Suprapubic skin (tissue), 4 donors: ENCODE results near the gene HOXB3. TPM values are rescaled to one million over a fixed set of nuclear protein-coding genes. Genes with fewer than 3 reads are reported as not detected.
"Not testable (repeated sequence)": the region's sequence is repeated elsewhere in the genome, so short reads cannot be mapped to it uniquely, and the experiment has no call there.

Experiments used
- DNase-seq, 2 donors: peaks; one replicate each; pipeline ENCODE4 v3.0.0-alpha.2; 2019; ENCODE audit warnings: low spot score in 2 of 2
- H3K27ac ChIP-seq: fragments of 200-600 bp; sonication (generic); one replicate; pipeline ENCODE4 v1.5.1; 2019
- H3K27me3 ChIP-seq: fragments of 200-600 bp; sonication (generic); one replicate; pipeline ENCODE4 v1.5.1; 2019
- H3K36me3 ChIP-seq: fragments of 200-600 bp; sonication (generic); one replicate; pipeline ENCODE4 v1.5.1; 2019
- H3K4me1 ChIP-seq: fragments of 200-600 bp; sonication (generic); one replicate; pipeline ENCODE4 v1.5.1; 2019
- H3K4me3 ChIP-seq: fragments of 200-600 bp; sonication (generic); one replicate; pipeline ENCODE4 v1.5.1; 2019; ENCODE audit warnings: mild to moderate bottlenecking
- H3K9me3 ChIP-seq: fragments of 200-600 bp; sonication (generic); one replicate; pipeline ENCODE4 v1.5.1; 2019
- EP300 ChIP-seq: sonication (generic); formaldehyde crosslinking; IDR thresholded peaks from one replicate; pipeline ENCODE4 v1.6.1; 2017; ENCODE audit warnings: antibody characterized with exemption
- POLR2A ChIP-seq, 2 donors: fragments of 450-650 bp; IDR thresholded peaks; one replicate each; pipeline ENCODE4 v1.6.1; 2017; ENCODE audit warnings: antibody characterized with exemption in 2 of 2, mild to moderate bottlenecking in 2 of 2, moderate library complexity in 2 of 2
- POLR2AphosphoS5 ChIP-seq, 3 donors: sonication (generic); formaldehyde crosslinking; IDR thresholded peaks; one replicate each; pipeline ENCODE4 v1.6.1; 2017; ENCODE audit warnings: antibody characterized with exemption in 3 of 3
- WGBS: methylation state at CpG from one replicate; pipeline ENCODE4 v1.1.5; 2018; 5-methylcytosine and 5-hydroxymethylcytosine counted together
- total RNA-seq, 4 donors: library from RNA; depleted of rRNA; stranded (reverse); fragments of >200 nt; gene quantifications; one replicate each; pipeline ENCODE4 v1.1.0, GENCODE V29; 2016
- TF ChIP-seq, protein P1 (sequence below), 2 donors: fragments of 200-600 bp in 1 of 2; fragments of 450-650 bp in 1 of 2; sonication (generic) in 1 of 2; IDR thresholded peaks; one replicate each; pipeline ENCODE4 v1.5.1; 2016 to 2019; ENCODE audit warnings: antibody characterized with exemption in 2 of 2, mild to moderate bottlenecking in 1 of 2, moderate library complexity in 1 of 2

Gene HOXB3
- total RNA-seq, 4 donors from 2014 or later = 2.3 to 20.8 (median 3.9) TPM

DNA sequence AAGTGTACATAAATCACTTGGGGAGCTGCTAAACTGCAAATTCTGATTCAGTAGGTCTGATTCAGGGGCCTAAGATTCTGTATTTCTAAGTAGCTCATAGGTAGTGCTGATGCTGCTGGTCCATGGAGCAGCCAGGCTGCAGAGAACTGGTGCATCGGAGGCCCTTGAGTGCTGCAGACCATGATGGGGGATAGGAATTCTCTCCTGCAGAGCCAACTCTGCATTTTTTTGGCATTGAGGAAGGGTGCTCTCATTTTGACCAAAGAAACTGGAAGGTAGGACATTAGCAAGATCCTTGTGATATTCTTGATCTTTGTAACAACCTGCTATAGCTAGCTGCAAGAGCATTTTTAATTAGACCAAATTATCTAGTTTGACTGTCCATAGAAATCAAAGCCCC lies 49.8 kb downstream of the HOXB3 start:
- no peak for DNase-seq

DNA sequence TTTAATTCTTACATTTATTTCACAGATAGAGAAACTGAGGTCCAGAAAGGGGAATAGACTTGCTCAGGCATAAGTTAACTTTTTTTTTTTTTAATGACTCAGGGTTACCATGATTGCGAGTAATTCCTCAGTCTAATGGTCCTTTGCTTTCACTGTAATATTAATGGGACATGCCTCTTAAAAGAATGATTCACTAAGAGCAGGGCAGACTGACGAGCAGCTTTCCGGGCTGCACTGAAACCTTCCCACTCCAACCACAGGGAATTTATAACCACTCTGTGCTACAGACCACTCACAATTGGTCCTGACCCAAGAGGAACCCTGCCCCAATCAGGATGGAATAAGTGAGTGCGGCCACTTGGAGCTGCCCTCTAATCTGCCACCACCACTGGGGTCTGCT lies 50.9 kb downstream of the HOXB3 start:
- Histone ChIP-seq H3K27ac (no peak overlapping the region), H3K4me3 (no peak overlapping the region), H3K27me3 (peaks cover 4% of the 10 kb centered on the region), H3K4me1 (peaks cover 29% of the 10 kb centered on the region), H3K36me3 (no peaks in the 10 kb centered on the region), H3K9me3 (no peaks in the 10 kb centered on the region)
- DNase-seq = no peak
- 80% methylated on average over 4 of the region's 4 CpGs for WGBS
- TF ChIP-seq EP300 = no peak
- TF ChIP-seq, protein P1, sequence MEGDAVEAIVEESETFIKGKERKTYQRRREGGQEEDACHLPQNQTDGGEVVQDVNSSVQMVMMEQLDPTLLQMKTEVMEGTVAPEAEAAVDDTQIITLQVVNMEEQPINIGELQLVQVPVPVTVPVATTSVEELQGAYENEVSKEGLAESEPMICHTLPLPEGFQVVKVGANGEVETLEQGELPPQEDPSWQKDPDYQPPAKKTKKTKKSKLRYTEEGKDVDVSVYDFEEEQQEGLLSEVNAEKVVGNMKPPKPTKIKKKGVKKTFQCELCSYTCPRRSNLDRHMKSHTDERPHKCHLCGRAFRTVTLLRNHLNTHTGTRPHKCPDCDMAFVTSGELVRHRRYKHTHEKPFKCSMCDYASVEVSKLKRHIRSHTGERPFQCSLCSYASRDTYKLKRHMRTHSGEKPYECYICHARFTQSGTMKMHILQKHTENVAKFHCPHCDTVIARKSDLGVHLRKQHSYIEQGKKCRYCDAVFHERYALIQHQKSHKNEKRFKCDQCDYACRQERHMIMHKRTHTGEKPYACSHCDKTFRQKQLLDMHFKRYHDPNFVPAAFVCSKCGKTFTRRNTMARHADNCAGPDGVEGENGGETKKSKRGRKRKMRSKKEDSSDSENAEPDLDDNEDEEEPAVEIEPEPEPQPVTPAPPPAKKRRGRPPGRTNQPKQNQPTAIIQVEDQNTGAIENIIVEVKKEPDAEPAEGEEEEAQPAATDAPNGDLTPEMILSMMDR (IDR thresholded peaks at IDR 0.05) = no peak
- no peak for TF ChIP-seq POLR2AphosphoS5 (IDR thresholded peaks at IDR 0.05)
- TF ChIP-seq POLR2A (IDR thresholded peaks at IDR 0.05) = no peak

More for the DNA sequence above, 49.8 kb downstream of the HOXB3 start:
- Histone ChIP-seq H3K27ac (no peak overlapping the region), H3K36me3 (no peaks in the 10 kb centered on the region), H3K27me3 (peaks cover 4% of the 10 kb centered on the region), H3K9me3 (no peaks in the 10 kb centered on the region), H3K4me1 (peaks cover 38% of the 10 kb centered on the region), H3K4me3 (no peak overlapping the region)
- 92% methylated on average over 1 of the region's 1 CpG for whole genome bisulfite sequencing
- TF ChIP-seq, protein P1 (IDR thresholded peaks at IDR 0.05) = no peak
- TF ChIP-seq EP300 = no peak
- TF ChIP-seq POLR2AphosphoS5 (IDR thresholded peaks at IDR 0.05) = no peak
- TF ChIP-seq POLR2A (IDR thresholded peaks at IDR 0.05) = no peak

DNA sequence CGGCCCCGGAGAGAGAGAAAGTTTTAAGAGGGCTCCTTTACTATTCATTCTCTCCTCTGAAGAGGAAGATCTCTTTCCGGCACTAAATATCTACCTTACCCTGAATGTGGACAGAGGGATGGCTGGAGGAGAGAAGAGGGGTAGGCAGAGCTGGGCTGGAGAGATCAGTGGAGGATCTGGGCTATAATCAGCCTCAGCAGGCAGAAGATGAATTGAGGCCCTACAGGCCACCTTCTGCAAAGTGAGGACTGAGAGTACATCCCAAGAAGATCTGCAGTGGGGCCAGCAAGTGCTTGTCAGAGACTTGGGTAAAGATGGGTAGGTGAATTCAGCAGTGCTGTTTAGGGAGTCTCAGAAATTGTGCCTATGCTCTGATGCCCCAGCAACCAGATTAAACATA lies 52.7 kb downstream of the HOXB3 start:
- Histone ChIP-seq H3K27ac (no peak overlapping the region), H3K9me3 (no peaks in the 10 kb centered on the region), H3K4me3 (no peak overlapping the region), H3K4me1 (peaks cover 19% of the 10 kb centered on the region), H3K27me3 (no peaks in the 10 kb centered on the region), H3K36me3 (no peaks in the 10 kb centered on the region)
- 98% methylated on average over 3 of the region's 3 CpGs for WGBS
- TF ChIP-seq EP300 (no peak), POLR2A (IDR thresholded peaks at IDR 0.05) (no peak), POLR2AphosphoS5 (IDR thresholded peaks at IDR 0.05) (no peak)
- TF ChIP-seq, protein P1 (IDR thresholded peaks at IDR 0.05) = no peak
- DNase-seq = no peak

DNA sequence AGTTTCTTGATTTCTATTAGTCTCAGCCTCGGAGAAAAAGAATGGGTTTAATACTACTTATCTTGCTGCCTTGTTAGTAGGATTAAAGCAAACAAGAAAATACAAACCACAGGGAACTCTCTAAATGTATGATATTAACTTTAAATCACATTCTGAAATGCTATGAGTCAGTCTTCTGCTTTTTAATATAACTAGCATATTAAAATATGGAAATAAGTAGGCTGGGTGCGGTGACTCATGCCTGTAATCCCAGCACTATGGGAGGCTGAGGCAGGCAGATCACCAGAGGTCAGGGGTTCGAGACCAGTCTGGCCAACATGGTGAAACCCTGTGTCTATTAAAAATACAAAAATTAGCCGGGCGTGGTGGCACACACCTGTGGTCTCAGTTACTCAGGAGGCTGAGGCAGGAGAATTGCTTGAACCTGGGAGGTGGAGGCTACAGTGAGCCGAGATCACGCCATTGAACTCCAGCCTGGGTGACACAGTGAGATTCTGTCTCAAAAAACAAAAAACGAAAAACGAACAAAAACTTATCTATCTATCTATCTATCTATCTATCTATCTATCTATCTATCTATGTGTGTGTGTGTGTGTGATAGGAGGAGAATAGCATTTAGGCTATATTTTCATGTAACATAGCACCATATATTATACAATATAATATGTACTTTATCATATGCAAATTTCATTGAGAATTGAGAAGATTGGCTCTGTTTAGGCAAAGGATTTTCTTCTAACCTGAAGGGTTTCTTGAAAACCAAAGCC lies 54.1 kb downstream of the HOXB3 start:
- H3K9me3 ChIP-seq, H3K36me3 ChIP-seq, DNase-seq, H3K27ac ChIP-seq, H3K4me1 ChIP-seq, H3K27me3 ChIP-seq, H3K4me3 ChIP-seq: not testable (repeated sequence)
- WGBS = 89% methylated on average over 9 of the region's 9 CpGs

DNA sequence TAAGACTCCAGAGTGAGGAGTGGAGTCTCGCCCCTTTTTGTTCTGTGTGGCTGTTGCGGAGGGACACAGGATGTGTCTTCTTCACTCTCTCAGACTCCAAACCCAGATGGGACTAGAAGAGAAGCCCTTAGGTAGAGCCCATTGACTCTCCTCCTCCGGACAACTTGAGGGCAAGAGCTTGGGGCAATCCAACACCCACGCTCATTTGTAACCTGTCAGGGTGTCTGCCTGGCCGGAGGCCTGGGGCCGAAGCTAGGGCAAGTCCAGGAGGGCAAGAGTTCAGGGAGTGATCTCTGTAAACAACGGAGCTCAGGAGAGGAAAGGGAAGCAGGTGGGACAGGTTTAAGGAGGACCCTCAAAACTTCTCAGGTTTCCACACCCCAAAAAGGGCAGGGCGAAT lies 57.8 kb downstream of the HOXB3 start:
- Histone ChIP-seq H3K9me3 (no peaks in the 10 kb centered on the region), H3K27ac (no peak overlapping the region), H3K27me3 (peaks cover 1% of the 10 kb centered on the region), H3K4me1 (peaks cover 16% of the 10 kb centered on the region), H3K36me3 (no peaks in the 10 kb centered on the region), H3K4me3 (no peak overlapping the region)
- no peak for DNase-seq
- WGBS = 94% methylated on average over 8 of the region's 8 CpGs
- TF ChIP-seq, protein P1 (IDR thresholded peaks at IDR 0.05) = no peak
- TF ChIP-seq POLR2A (IDR thresholded peaks at IDR 0.05) (no peak), POLR2AphosphoS5 (IDR thresholded peaks at IDR 0.05) (no peak), EP300 (no peak)

DNA sequence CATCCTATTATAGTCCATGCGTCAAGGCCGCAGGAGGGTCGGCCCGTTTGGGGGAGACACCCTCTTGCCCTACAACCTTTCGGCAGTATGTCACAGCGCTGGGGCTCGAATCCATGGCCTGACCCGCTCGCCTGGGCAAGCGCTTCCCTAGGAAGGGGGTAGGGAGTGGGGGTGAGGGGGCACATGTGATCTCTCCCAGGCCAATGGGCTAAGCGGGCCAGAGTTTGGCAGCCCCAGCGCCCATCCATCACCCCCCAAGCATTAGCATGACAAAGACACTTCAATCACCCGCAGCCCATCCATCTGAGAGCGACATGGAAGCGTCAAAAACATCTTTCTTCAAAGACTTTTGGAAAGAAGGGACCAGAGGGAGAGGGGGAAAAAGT lies 59.2 kb downstream of the HOXB3 start, which contains the start of gene HOXB1:
Gene HOXB1 (minus strand): TSS at position 125 of the 386 bp plus-strand sequence. CDS start 107 bp downstream, at position 18.
- TF ChIP-seq POLR2A (IDR thresholded peaks at IDR 0.05) = no peak
- TF ChIP-seq, protein P1 (IDR thresholded peaks at IDR 0.05) = no peak
- TF ChIP-seq POLR2AphosphoS5 (IDR thresholded peaks at IDR 0.05) = no peak
- TF ChIP-seq EP300 = no peak
- Histone ChIP-seq H3K4me1 (peaks cover 25% of the 10 kb centered on the region), H3K36me3 (no peaks in the 10 kb centered on the region), H3K27me3 (peaks cover 9% of the 10 kb centered on the region), H3K9me3 (no peaks in the 10 kb centered on the region), H3K4me3 (no peak within 1 kb of the TSS), H3K27ac (no peak within 1 kb of the TSS)
- WGBS = 88% methylated on average over 8 of the region's 15 CpGs
- DNase-seq = no peak
